ENCODE results near the gene PRAMEF5. TPM values are rescaled to one million over a fixed set of nuclear protein-coding genes. Genes with fewer than 3 reads are reported as not detected.
"Not testable (repeated sequence)": the region's sequence is repeated elsewhere in the genome, so short reads cannot be mapped to it uniquely, and the experiment has no call there.

PRAMEF5 gene
- not detected for polyA plus RNA-seq (ENCODE audit: insufficient read length in 4 of 4)

- not testable (repeated sequence) for DNase-seq (ENCODE audit: low read depth in 4 of 4, low spot score in 3 of 4)
Measured at GRCh38 chr1:13253898-13254297, at the start of gene PRAMEF5. Gene PRAMEF5 (plus strand): TSS chr1:13254198. CDS start chr1:13259269, 5,071 bp downstream.

DNA sequence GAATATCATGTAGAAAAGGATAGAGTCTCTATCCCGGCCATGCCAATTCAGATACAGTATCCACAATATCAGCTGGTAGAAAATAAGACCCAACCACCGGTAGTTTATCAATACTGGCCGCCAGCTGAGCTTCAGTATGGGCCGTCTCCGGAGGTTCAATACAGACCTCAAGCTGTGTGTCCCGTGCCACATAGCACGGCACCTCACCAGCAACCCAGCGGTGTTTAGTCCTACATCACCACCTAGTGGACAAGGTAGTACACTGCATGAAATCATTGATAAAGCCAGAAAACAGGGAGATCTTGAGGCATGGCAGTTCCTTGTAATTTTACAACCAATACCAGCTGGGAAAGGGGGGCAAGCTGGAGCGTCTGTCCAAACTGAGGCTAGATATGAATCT is 45.3 kb upstream of the PRAMEF5 start:
- DNase-seq (ENCODE audit: low read depth in 4 of 4, low spot score in 3 of 4): not testable (repeated sequence)

GRCh38 chr1:13216619-13217018 is 37.4 kb upstream of the PRAMEF5 start:
- not testable (repeated sequence) for DNase-seq (ENCODE audit: low read depth in 4 of 4, low spot score in 3 of 4)

DNA sequence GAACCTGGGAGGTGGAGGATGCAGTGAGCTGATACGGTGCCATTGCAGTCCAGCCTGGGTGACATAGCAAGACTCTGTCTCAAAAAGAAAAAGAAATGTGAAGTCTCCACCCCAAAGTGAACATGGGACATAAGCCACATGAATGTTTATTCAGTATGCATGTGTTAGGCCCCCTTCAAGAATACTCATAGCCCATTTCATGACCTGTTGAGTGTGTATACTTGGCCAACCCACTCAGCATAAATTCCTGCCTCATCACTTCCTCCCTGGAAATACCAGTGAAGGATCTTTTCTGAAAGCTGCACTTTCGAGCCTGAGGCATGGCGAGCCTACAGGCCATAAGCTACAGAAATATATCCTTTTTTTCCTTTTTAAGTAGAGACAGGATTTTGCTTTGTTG is 34.8 kb upstream of the PRAMEF5 start:
- DNase-seq (ENCODE audit: low read depth in 4 of 4, low spot score in 3 of 4): not testable (repeated sequence)

DNA sequence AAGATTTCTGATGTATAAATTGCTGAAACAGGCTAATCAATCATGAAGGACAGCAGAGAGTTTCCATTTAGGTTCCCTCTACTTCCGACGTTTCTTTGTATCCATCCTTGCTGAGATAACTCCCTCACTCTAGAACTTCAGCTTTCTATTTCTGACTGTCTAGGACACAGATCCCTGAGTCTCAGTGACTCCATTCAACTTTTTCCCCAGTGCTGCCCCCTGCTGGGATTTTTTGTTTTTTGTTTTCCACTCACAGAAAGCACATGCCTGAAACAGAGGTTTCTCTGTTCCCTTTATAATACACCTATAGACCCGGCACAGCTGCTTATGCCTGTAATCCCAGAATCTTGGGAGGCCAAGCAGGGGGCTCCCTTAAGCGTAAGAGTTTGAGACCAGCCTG is 31.2 kb upstream of the PRAMEF5 start:
- not testable (repeated sequence) for DNase-seq (ENCODE audit: low read depth in 4 of 4, low spot score in 3 of 4)

GRCh38 chr1:13224480-13225060 is 29.4 kb upstream of the PRAMEF5 start:
- DNase-seq (ENCODE audit: low read depth in 4 of 4, low spot score in 3 of 4): no peak

- not testable (repeated sequence) for DNase-seq (ENCODE audit: low read depth in 4 of 4, low spot score in 3 of 4)
Measured at GRCh38 chr1:13225675-13226204, 28.3 kb upstream of the PRAMEF5 start, which contains the start of gene PRAMEF18. Gene PRAMEF18 (minus strand): TSS chr1:13226154. CDS start chr1:13226106, 48 bp downstream.

GRCh38 chr1:13227271-13228055 is 26.5 kb upstream of the PRAMEF5 start:
- not testable (repeated sequence) for DNase-seq (ENCODE audit: low read depth in 4 of 4, low spot score in 3 of 4)

GRCh38 chr1:13228343-13228781 is 25.6 kb upstream of the PRAMEF5 start:
- DNase-seq (ENCODE audit: low read depth in 4 of 4, low spot score in 3 of 4): no peak

- not testable (repeated sequence) for DNase-seq (ENCODE audit: low read depth in 4 of 4, low spot score in 3 of 4)
Measured at GRCh38 chr1:13230096-13230495, 23.9 kb upstream of the PRAMEF5 start.

DNA sequence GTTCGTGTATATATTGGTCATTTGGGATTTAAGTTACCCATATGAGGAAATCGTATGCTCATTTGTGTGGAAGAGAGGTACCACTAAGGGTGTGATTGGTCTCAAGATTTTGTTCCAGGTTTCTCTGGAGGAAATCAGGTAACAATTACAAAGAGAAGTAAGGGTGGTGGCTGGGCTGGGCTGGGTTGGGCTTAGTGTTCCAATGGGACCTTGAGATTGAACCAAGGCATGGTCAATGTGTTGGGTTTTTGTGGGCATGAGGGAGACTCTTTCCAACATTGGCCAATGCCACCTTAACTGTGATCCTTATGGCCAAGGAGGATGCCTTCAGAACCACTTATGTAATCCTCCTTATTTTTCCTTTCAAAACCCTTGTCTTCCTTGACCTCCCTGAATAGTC is 23.4 kb upstream of the PRAMEF5 start:
- DNase-seq (ENCODE audit: low read depth in 4 of 4, low spot score in 3 of 4): not testable (repeated sequence)

DNA sequence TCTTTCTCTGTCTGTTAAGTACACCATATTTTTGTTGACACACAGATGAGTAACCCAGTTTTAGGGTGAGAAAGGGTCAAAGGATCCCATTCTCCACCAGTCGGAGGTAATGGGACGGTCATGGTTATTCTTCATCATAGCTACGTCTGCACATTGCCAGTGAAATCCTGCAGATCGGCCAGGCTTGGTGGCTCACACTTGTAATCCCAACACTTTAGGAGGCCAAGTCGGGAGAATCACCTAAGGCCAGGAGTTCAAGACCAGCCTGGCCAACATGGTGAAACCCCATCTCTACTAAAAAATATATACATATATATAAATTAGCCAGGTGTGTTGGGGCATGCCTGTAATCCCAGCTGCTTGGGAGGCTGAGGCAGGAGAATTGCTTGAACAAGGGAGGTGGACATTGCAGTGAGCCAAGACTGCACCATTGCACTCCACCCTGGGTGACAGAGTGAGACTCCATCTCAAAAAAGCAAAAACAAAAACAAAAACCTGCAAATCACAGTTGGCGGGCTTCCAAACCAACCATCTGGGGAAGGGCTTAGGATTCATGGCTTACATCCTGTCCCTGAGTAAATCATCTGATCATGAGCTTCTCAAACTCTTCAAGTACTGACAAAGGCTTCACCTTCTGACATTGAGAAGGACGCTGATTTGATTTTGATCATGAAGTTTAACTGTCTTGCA is 22.8 kb upstream of the PRAMEF5 start:
- not testable (repeated sequence) for DNase-seq (ENCODE audit: low read depth in 4 of 4, low spot score in 3 of 4)

GRCh38 chr1:13232056-13232455 is 21.9 kb upstream of the PRAMEF5 start:
- not testable (repeated sequence) for DNase-seq (ENCODE audit: low read depth in 4 of 4, low spot score in 3 of 4)

GRCh38 chr1:13234057-13234456 is 19.9 kb upstream of the PRAMEF5 start:
- not testable (repeated sequence) for DNase-seq (ENCODE audit: low read depth in 4 of 4, low spot score in 3 of 4)

GRCh38 chr1:13237572-13237971 is 16.4 kb upstream of the PRAMEF5 start:
- not testable (repeated sequence) for DNase-seq (ENCODE audit: low read depth in 4 of 4, low spot score in 3 of 4)

DNA sequence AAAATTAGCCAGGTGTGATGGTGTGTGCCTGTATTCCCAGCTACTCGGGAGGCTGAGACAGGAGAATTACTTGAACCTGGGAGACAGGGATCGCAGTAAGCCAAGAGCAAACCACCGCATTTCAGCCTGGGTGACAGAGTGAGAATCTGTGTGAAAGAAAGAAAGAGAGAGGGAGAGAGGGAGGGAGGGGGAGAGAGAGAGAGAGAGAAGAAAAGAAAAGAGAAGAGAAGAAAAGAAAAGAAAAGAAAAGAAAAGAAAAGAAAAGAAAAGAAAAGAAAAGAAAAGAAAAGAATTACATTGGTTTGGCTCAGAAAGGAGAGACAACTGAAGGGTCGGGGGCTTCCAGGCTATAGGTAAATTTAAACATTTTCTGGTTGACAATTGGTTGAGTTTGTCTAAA is 14.4 kb upstream of the PRAMEF5 start:
- not testable (repeated sequence) for DNase-seq (ENCODE audit: low read depth in 4 of 4, low spot score in 3 of 4)

DNA sequence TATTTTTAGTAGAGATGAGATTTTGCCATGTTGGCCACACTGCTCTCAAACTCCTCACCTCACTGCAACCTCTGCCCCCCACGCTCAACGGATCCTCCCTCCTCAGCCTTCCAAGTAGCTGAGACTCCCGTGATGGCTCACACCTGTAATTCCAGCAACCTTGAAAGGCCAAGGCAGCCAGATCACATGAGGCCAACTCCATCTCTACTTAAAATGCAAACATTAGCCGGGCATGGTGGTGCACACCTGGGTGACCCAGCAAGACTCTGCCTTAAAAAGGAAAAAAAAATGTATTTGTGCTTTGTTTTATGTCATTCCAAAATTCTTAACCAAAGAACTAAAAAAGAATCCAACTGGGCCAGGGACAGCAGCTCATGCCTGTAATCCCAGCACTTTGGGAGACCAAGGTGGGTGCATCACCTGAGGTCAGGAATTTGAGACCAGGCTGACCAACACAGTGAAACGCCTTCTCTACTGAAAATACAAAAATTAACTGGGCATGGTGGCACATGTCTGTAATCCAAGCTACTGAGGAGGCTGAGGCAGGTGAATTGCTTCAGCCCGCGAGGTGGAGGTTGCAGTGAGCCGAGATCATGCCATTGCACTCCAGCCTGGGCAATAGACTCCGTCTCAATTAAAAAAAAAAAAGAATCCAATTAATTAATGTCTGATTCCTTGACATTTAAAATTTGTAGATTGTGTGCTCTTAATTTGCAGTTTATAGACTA is 10.3 kb upstream of the PRAMEF5 start:
- DNase-seq (ENCODE audit: low read depth in 4 of 4, low spot score in 3 of 4): not testable (repeated sequence)

- not testable (repeated sequence) for DNase-seq (ENCODE audit: low read depth in 4 of 4, low spot score in 3 of 4)
Measured at GRCh38 chr1:13245841-13246553, 8.0 kb upstream of the PRAMEF5 start.

DNA sequence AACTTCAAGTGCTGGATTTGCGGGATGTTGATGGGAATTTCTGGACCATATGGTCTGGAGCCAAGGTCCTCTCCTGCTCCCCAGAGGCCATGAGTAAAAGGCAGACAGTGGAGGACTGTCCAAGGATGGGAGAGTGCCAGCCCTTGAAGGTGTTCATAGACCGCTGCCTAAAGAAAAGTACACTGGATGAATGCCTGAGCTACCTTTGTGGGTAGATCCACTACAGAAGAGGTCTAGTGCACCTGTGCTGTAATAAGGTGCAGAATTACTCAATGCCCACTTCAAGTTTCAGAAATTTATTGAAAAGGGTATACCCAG is 7.5 kb upstream of the PRAMEF5 start:
- not testable (repeated sequence) for DNase-seq (ENCODE audit: low read depth in 4 of 4, low spot score in 3 of 4)

DNA sequence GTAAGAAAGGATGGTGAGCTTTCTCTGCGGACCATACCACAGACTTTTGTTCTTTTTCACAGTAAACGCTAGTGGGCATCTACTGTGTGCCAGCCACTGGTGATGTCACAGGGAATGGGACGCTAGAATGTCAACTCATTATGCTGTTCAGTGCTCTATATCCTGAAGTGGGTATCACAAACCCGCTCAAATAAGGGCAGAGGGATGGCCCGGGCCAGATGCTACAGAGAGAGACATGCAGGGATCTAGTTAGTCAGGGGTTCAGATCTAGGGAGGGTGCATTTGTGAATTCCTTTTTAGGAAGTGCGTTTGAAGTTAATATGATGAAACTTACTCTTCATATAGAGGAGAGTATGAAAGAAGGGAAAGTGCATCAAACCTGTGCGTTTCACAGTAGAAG is 6.9 kb upstream of the PRAMEF5 start:
- not testable (repeated sequence) for DNase-seq (ENCODE audit: low read depth in 4 of 4, low spot score in 3 of 4)

Measured in left renal pelvis (tissue), 4 donors.